RWPE1 (cell line): Measurements from ENCODE around the gene FNDC4.
"Not testable (repeated sequence)": the region's sequence is repeated elsewhere in the genome, so short reads cannot be mapped to it uniquely, and the experiment has no call there.

Experiments
- CTCF ChIA-PET: fragments of 350-600 bp; sonication (Branson Sonifier 250); formaldehyde crosslinking; extraction: SDS; loops from one replicate; lab custom pipeline; 2021; lab: Yijun Ruan, JAX
- POLR2A ChIA-PET: fragments of 400-600 bp; formaldehyde crosslinking; extraction: SDS; loops from one replicate; lab custom pipeline; 2020; ENCODE audit warnings: antibody characterized with exemption; ENCODE audit not compliant: low non-redundant PET; lab: Yijun Ruan, JAX
- DNase-seq: peaks from one replicate; pipeline ENCODE4 v3.0.0; 2012; ENCODE audit warnings: low spot score
- H3K27ac ChIP-seq: fragments of 450-650 bp; 2 replicates; pipeline ENCODE4 v1.5.1; 2017
- CTCF ChIP-seq: fragments of 450-650 bp; conservative IDR thresholded peaks from 2 replicates; pipeline ENCODE4 v1.5.1; 2017; ENCODE audit warnings: low read depth, mild to moderate bottlenecking

The FNDC4 gene

GRCh38 chr2:27494944-27495554 is at the start of gene FNDC4:
Gene FNDC4, minus strand, starts transcription at chr2:27495200. Its CDS starts 521 bp downstream, at chr2:27494679.
- no peak within 1 kb of the TSS for H3K27ac ChIP-seq
- CTCF ChIA-PET = no interaction called here
- no peak for TF ChIP-seq CTCF
- DNase-seq = peak; percentile 20
- POLR2A ChIA-PET = no interaction called here

GRCh38 chr2:27544143-27544821 is 49.3 kb upstream of the FNDC4 start:
- POLR2A ChIA-PET = no interaction called here
- CTCF ChIA-PET = no interaction called here
- TF ChIP-seq CTCF = no peak
- H3K27ac ChIP-seq = no peak overlapping the region
- no peak for DNase-seq

GRCh38 chr2:27539649-27540048 is 44.6 kb upstream of the FNDC4 start:
- H3K27ac ChIP-seq, POLR2A ChIA-PET, CTCF ChIA-PET, DNase-seq: not testable (repeated sequence)

- H3K27ac ChIP-seq, CTCF ChIA-PET, DNase-seq, POLR2A ChIA-PET: not testable (repeated sequence)
Observed at GRCh38 chr2:27538839-27539450, 43.9 kb upstream of the FNDC4 start.

- no peak for DNase-seq
- ChIA-PET POLR2A (no interaction called here), CTCF (interaction anchor here (0.6 kb wide), 2 partner anchors 12 to 85 kb away, joined by 3 to 7 read pairs; no protein-coding TSS in a partner anchor)
- TF ChIP-seq CTCF = no peak
- no peak overlapping the region for H3K27ac ChIP-seq
Observed at GRCh38 chr2:27537287-27537686, 42.3 kb upstream of the FNDC4 start.

- CTCF ChIA-PET = interaction anchor here (0.6 kb wide), 1 partner anchor 14 kb away, joined by 3 read pairs; no protein-coding TSS in a partner anchor
- no peak for DNase-seq
- H3K27ac ChIP-seq = no peak overlapping the region
- POLR2A ChIA-PET = no interaction called here
- no peak for TF ChIP-seq CTCF
Observed at GRCh38 chr2:27531983-27532382, 37.0 kb upstream of the FNDC4 start.

GRCh38 chr2:27527182-27527581 is 32.2 kb upstream of the FNDC4 start:
- H3K27ac ChIP-seq = no peak overlapping the region
- peak; percentile 67 for DNase-seq
- ChIA-PET POLR2A (no interaction called here), CTCF (no interaction called here)
- no peak for TF ChIP-seq CTCF
